DOHH2 (cell line): ENCODE data around the gene SSTR5.

Experiments used
- H3F3A ChIP-seq: fragments of 200-600 bp; sonication (generic), shearing (Covaris generic); 2 replicates; pipeline ENCODE4 v1.6.0; 2016; ENCODE audit warnings: antibody characterized with exemption, mild to moderate bottlenecking; ENCODE audit not compliant: control insufficient read depth, insufficient read depth
- H3K27ac ChIP-seq: fragments of 200-600 bp; sonication (generic); 2 replicates; pipeline ENCODE4 v1.5.1; 2014; ENCODE audit warnings: low read depth, mild to moderate bottlenecking, low read length, moderate library complexity
- H3K27me3 ChIP-seq: fragments of 200-600 bp; sonication (generic); 2 replicates; pipeline ENCODE4 v1.6.1; 2014; ENCODE audit warnings: mild to moderate bottlenecking, low read length, mixed read lengths; ENCODE audit not compliant: control insufficient read depth
- H3K36me3 ChIP-seq: fragments of 200-600 bp; sonication (generic); 2 replicates; pipeline ENCODE4 v1.6.1; 2014; ENCODE audit warnings: mild to moderate bottlenecking, low read length, moderate library complexity, mixed read lengths; ENCODE audit not compliant: control insufficient read depth
- H3K4me1 ChIP-seq: fragments of 200-600 bp; sonication (generic); 2 replicates; pipeline ENCODE4 v1.6.1; 2014; ENCODE audit warnings: mild to moderate bottlenecking, low read length, mixed read lengths; ENCODE audit not compliant: control insufficient read depth
- H3K4me2 ChIP-seq: fragments of 200-600 bp; sonication (generic); 2 replicates; pipeline ENCODE4 v1.6.0; 2014; ENCODE audit warnings: mild to moderate bottlenecking, low read length, moderate library complexity
- H3K4me3 ChIP-seq: fragments of 200-600 bp; sonication (generic); 2 replicates; pipeline ENCODE4 v1.5.1; 2014; ENCODE audit warnings: mild to moderate bottlenecking, low read length, mixed read lengths
- H3K79me2 ChIP-seq: fragments of 200-600 bp; sonication (generic); 2 replicates; pipeline ENCODE4 v1.6.1; 2014; ENCODE audit warnings: mild to moderate bottlenecking, low read length, mixed read lengths; ENCODE audit not compliant: control insufficient read depth
- H3K9me2 ChIP-seq: fragments of 200-600 bp; sonication (generic); replicated peaks from 2 replicates; pipeline ENCODE4 v1.6.1; 2014; ENCODE audit warnings: mild to moderate bottlenecking, low read length, mixed read lengths; ENCODE audit not compliant: control insufficient read depth
- H3K9me3 ChIP-seq: fragments of 200-600 bp; sonication (generic); 2 replicates; pipeline ENCODE4 v1.6.1; 2014; ENCODE audit warnings: antibody characterized with exemption, low read length, mixed read lengths; ENCODE audit not compliant: control insufficient read depth, insufficient read depth
- H4K20me1 ChIP-seq: fragments of 200-600 bp; sonication (generic); 2 replicates; pipeline ENCODE4 v1.6.0; 2014; ENCODE audit warnings: low read depth, mild to moderate bottlenecking, antibody characterized with exemption, low read length, moderate library complexity; ENCODE audit not compliant: control insufficient read depth, insufficient read depth
- CTCF ChIP-seq: fragments of 200-600 bp; sonication (generic); IDR thresholded peaks from one replicate; pipeline ENCODE4 v1.5.1; 2014; ENCODE audit warnings: antibody characterized with exemption, mild to moderate bottlenecking, low read depth, low read length; ENCODE audit not compliant: poor library complexity, severe bottlenecking
- EZH2phosphoT487 ChIP-seq: fragments of 200-600 bp; sonication (generic); IDR thresholded peaks from 2 replicates; pipeline ENCODE4 v1.6.1; 2017; ENCODE audit warnings: borderline replicate concordance, mild to moderate bottlenecking, antibody characterized with exemption, low read length, moderate library complexity, mixed read lengths

SSTR5 gene

GRCh38 chr16:1105888-1106620 is 33.5 kb downstream of the SSTR5 start:
- Histone ChIP-seq H3K4me3 (no peak overlapping the region), H3K27ac (no peak overlapping the region), H3F3A (no peaks in the 10 kb centered on the region), H3K27me3 (no peaks in the 10 kb centered on the region), H3K36me3 (no peaks in the 10 kb centered on the region), H3K9me2 (no peaks in the 10 kb centered on the region), H3K4me1 (no peaks in the 10 kb centered on the region), H3K79me2 (no peaks in the 10 kb centered on the region), H3K4me2 (no peak overlapping the region), H4K20me1 (no peaks in the 10 kb centered on the region), H3K9me3 (no peaks in the 10 kb centered on the region)
- TF ChIP-seq EZH2phosphoT487 (no peak), CTCF (peak; percentile 49)

GRCh38 chr16:1106659-1107058 is 34.1 kb downstream of the SSTR5 start:
- Histone ChIP-seq H4K20me1 (no peaks in the 10 kb centered on the region), H3K4me3 (no peak overlapping the region), H3K27me3 (no peaks in the 10 kb centered on the region), H3K4me2 (no peak overlapping the region), H3K4me1 (no peaks in the 10 kb centered on the region), H3K9me3 (no peaks in the 10 kb centered on the region), H3K9me2 (no peaks in the 10 kb centered on the region), H3F3A (no peaks in the 10 kb centered on the region), H3K36me3 (no peaks in the 10 kb centered on the region), H3K79me2 (no peaks in the 10 kb centered on the region), H3K27ac (no peak overlapping the region)
- TF ChIP-seq EZH2phosphoT487: no peak
- TF ChIP-seq CTCF: no peak

- H3K79me2 ChIP-seq: no peaks in the 10 kb centered on the region
- no peaks in the 10 kb centered on the region for H3K4me1 ChIP-seq
- H4K20me1 ChIP-seq: no peaks in the 10 kb centered on the region
- H3K27me3 ChIP-seq: no peaks in the 10 kb centered on the region
- H3K4me2 ChIP-seq: no peak overlapping the region
- no peak overlapping the region for H3K4me3 ChIP-seq
- H3K9me3 ChIP-seq: no peaks in the 10 kb centered on the region
- H3K36me3 ChIP-seq: no peaks in the 10 kb centered on the region
- H3F3A ChIP-seq: no peaks in the 10 kb centered on the region
- H3K27ac ChIP-seq: no peak overlapping the region
- no peaks in the 10 kb centered on the region for H3K9me2 ChIP-seq
- TF ChIP-seq EZH2phosphoT487 (no peak), CTCF (no peak)
Observed at GRCh38 chr16:1107141-1107540, 34.6 kb downstream of the SSTR5 start.
